Measurements from ENCODE around the gene ADGRE1. TPM values are rescaled to one million over a fixed set of nuclear protein-coding genes. Genes with fewer than 3 reads are reported as not detected.

The ADGRE1 gene
- polyA plus RNA-seq, 1 experiment = not detected

DNA sequence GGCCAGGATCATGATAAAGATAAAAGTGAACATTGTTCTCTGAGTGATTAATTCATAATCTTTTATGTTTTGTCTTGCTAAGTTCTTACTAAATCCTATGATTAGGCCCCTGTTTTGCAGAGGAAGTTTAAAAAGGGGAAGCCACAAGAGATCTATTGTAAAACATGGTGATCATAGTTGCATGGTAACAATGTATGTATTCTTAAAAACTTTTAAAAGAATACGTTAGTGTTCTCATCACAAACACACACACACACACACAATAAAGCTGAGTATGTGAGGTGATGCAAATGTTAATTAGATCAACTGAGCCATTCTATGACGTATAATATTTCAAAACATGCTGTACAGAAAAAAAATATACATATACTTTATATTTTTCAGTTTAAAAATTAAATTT lies 82.6 kb downstream of the ADGRE1 start:
- no peak overlapping the region for H3K4me3 ChIP-seq (ENCODE audit: low read depth, low read length)
- CTCF ChIA-PET = no interaction called here
- DNase-seq (ENCODE audit: low read depth) = no peak
- no peaks in the 10 kb centered on the region for H3K27me3 ChIP-seq (ENCODE audit: control insufficient read depth, insufficient read depth, low read length)
- TF ChIP-seq, protein P1, sequence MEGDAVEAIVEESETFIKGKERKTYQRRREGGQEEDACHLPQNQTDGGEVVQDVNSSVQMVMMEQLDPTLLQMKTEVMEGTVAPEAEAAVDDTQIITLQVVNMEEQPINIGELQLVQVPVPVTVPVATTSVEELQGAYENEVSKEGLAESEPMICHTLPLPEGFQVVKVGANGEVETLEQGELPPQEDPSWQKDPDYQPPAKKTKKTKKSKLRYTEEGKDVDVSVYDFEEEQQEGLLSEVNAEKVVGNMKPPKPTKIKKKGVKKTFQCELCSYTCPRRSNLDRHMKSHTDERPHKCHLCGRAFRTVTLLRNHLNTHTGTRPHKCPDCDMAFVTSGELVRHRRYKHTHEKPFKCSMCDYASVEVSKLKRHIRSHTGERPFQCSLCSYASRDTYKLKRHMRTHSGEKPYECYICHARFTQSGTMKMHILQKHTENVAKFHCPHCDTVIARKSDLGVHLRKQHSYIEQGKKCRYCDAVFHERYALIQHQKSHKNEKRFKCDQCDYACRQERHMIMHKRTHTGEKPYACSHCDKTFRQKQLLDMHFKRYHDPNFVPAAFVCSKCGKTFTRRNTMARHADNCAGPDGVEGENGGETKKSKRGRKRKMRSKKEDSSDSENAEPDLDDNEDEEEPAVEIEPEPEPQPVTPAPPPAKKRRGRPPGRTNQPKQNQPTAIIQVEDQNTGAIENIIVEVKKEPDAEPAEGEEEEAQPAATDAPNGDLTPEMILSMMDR (IDR thresholded peaks at IDR 0.05; ENCODE audit: insufficient read depth, low read depth, low read length) = no peak
- POLR2A ChIA-PET = no interaction called here
- H3K36me3 ChIP-seq (ENCODE audit: control insufficient read depth, insufficient read depth, low read length) = no peaks in the 10 kb centered on the region

DNA sequence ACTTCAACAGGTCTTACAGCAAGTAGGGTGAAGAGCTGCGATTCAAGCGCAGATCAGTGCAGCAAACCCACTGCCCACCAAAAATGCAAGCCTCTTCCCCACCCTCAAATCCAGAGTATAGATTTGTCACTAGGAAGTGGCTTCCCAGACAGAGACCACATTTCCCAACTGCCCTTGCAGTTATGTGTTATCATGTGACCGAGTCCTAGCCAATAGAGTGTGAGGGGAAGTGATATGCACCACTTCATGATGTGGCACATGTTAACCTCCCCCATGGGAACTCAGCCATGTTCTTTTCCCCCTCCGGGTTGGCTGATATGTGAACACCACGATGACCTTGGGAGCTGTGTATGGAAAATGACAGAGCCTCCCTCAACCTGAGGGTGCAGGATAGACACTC lies 83.1 kb downstream of the ADGRE1 start:
- no peak for DNase-seq (ENCODE audit: low read depth)
- TF ChIP-seq, protein P1 (IDR thresholded peaks at IDR 0.05; ENCODE audit: insufficient read depth, low read depth, low read length) = no peak
- ChIA-PET POLR2A (no interaction called here), CTCF (no interaction called here)
- H3K27me3 ChIP-seq (ENCODE audit: control insufficient read depth, insufficient read depth, low read length) = no peaks in the 10 kb centered on the region
- H3K4me3 ChIP-seq (ENCODE audit: low read depth, low read length) = no peak overlapping the region
- no peaks in the 10 kb centered on the region for H3K36me3 ChIP-seq (ENCODE audit: control insufficient read depth, insufficient read depth, low read length)

DNA sequence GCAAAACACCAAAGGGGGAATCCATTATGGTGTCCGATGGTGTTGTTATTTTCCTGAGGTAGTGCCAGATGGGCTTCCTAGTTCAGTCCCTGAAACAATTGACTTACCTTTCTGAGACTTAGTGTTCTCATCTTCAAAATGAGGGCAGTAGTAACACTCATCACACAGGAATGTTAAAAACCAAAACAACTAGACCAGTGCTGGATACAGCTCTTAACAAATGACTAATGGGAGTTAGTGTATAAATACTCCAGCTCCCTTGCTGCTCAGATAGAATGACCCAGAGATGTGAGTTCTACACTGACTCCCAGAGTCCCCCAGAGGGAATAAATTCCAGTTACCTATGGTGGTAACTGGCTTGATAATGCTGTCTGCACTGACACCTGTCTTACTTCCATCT lies 84.0 kb downstream of the ADGRE1 start:
- DNase-seq (ENCODE audit: low read depth) = no peak
- CTCF ChIA-PET = interaction anchor here (0.7 kb wide), 1 partner anchor 30 kb away, joined by 3 read pairs; no protein-coding TSS in a partner anchor
- Histone ChIP-seq H3K27me3 (ENCODE audit: control insufficient read depth, insufficient read depth, low read length) (no peaks in the 10 kb centered on the region), H3K4me3 (ENCODE audit: low read depth, low read length) (no peak overlapping the region), H3K36me3 (ENCODE audit: control insufficient read depth, insufficient read depth, low read length) (no peaks in the 10 kb centered on the region)
- POLR2A ChIA-PET = no interaction called here
- TF ChIP-seq, protein P1 (IDR thresholded peaks at IDR 0.05; ENCODE audit: insufficient read depth, low read depth, low read length) = no peak

DNA sequence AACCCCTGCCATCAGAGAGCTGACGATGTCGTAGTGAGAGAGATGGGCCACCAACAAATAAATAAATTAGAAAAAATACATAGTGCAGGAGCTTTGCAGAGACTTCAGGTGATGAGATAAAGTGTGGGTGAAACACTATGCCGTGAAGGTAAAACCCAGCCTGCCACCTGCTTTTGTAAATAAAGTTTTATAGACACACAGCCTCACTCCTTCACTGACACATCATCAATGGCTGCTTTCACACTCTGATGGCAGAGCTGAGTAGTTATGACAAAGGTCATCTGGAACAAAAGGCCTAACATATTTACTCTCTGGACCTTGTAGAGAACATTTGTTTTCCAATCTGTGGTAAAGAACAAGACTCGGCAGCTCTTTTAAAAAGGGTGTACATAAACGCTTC lies 88.8 kb downstream of the ADGRE1 start:
- Histone ChIP-seq H3K4me3 (ENCODE audit: low read depth, low read length) (no peak overlapping the region), H3K27me3 (ENCODE audit: control insufficient read depth, insufficient read depth, low read length) (no peaks in the 10 kb centered on the region), H3K36me3 (ENCODE audit: control insufficient read depth, insufficient read depth, low read length) (no peaks in the 10 kb centered on the region)
- TF ChIP-seq, protein P1 (IDR thresholded peaks at IDR 0.05; ENCODE audit: insufficient read depth, low read depth, low read length) = no peak
- ChIA-PET CTCF (no interaction called here), POLR2A (no interaction called here)
- no peak for DNase-seq (ENCODE audit: low read depth)

DNA sequence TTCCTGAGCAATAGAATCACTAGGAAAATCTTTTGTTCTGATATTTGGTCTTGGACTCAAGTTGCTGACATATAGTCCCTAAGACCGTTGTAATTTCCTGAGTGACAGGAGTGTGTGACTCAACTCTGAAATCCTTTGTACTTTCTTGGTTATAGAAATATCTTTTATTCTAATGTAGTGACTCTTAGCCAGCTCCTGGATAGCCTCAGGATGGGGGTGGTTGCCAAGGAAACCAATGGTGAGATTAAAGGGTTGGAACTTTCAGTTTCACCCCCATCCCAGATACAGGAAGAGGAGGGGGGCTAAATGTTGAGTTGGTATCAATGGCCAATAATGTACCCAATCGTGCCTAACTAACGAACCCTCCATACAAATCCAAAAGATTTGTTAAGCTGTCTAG lies 92.0 kb downstream of the ADGRE1 start:
- no peaks in the 10 kb centered on the region for H3K36me3 ChIP-seq (ENCODE audit: control insufficient read depth, insufficient read depth, low read length)
- TF ChIP-seq, protein P1 (IDR thresholded peaks at IDR 0.05; ENCODE audit: insufficient read depth, low read depth, low read length) = no peak
- POLR2A ChIA-PET = no interaction called here
- no peak overlapping the region for H3K4me3 ChIP-seq (ENCODE audit: low read depth, low read length)
- H3K27me3 ChIP-seq (ENCODE audit: control insufficient read depth, insufficient read depth, low read length) = no peaks in the 10 kb centered on the region
- CTCF ChIA-PET = no interaction called here
- no peak for DNase-seq (ENCODE audit: low read depth)
